ENCODE measurements around the gene CELA2A. TPM values are rescaled to one million over a fixed set of nuclear protein-coding genes. Genes with fewer than 3 reads are reported as not detected.

Gene CELA2A
- total and polyA plus RNA-seq, 9 of the 15 experiments (the other 6 are each of a cell fraction or from before 2014, with no cell fraction given), result 0.62 TPM; not detected in 8

DNA sequence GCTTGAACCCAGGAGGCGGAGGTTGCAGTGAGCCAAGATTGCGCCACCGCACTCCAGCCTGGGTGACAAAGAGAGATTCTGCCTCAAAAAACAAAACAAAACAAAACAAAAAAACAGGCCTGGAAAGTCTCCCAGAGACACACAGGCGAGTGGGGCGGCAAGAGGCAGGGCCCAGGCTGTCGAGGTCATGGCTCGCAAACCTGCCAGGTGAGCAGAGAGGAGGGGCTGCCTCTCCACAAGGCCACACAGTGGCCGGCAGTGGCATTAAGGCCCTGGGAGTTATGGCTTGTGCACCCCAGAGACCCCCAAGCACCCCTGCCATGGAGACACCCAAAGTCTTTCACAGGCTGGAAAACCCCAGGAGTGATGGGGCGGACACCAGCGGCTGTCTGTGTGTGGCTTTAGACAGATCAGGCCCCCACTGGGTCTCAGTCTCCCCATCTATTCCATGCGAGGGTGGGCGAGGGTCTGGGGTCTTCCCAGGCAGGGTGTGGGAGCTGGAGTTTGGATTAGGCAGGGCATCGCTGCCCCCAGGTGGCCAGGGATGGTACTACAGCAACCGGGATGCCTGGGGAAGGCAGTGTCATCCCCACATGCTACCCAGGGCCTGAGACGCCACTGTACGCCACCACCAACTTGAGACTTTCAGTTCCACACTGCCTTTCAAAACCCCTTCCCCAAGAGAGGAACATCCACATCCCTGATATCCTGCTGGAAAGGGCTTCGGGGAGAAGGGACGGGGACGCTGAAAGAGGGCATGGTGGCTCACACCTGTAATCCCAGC, 25.6 kb upstream of the CELA2A start (continued):
- TF ChIP-seq, protein P1, sequence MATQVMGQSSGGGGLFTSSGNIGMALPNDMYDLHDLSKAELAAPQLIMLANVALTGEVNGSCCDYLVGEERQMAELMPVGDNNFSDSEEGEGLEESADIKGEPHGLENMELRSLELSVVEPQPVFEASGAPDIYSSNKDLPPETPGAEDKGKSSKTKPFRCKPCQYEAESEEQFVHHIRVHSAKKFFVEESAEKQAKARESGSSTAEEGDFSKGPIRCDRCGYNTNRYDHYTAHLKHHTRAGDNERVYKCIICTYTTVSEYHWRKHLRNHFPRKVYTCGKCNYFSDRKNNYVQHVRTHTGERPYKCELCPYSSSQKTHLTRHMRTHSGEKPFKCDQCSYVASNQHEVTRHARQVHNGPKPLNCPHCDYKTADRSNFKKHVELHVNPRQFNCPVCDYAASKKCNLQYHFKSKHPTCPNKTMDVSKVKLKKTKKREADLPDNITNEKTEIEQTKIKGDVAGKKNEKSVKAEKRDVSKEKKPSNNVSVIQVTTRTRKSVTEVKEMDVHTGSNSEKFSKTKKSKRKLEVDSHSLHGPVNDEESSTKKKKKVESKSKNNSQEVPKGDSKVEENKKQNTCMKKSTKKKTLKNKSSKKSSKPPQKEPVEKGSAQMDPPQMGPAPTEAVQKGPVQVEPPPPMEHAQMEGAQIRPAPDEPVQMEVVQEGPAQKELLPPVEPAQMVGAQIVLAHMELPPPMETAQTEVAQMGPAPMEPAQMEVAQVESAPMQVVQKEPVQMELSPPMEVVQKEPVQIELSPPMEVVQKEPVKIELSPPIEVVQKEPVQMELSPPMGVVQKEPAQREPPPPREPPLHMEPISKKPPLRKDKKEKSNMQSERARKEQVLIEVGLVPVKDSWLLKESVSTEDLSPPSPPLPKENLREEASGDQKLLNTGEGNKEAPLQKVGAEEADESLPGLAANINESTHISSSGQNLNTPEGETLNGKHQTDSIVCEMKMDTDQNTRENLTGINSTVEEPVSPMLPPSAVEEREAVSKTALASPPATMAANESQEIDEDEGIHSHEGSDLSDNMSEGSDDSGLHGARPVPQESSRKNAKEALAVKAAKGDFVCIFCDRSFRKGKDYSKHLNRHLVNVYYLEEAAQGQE (IDR thresholded peaks at IDR 0.05; ENCODE audit: borderline replicate concordance), result peak; percentile 93
- TF ChIP-seq, protein P1 (CRISPR knock-in tag; IDR thresholded peaks at IDR 0.05; ENCODE audit: low read depth), result no peak
- TF ChIP-seq STAG1 (CRISPR knock-in tag; IDR thresholded peaks at IDR 0.05; ENCODE audit: borderline replicate concordance) (peak; percentile 96), MYNN (IDR thresholded peaks at IDR 0.05) (peak; percentile 79; the same call in 1 of the 2 replicates), MYNN (CRISPR knock-in tag; IDR thresholded peaks at IDR 0.05) (no peak), EGR1 (conservative IDR thresholded peaks at IDR 0.05) (0 out of 2 replicates have a peak, but pooled peaks have one; percentile 18), MAZ (CRISPR knock-in tag; conservative IDR thresholded peaks at IDR 0.05 in 1 of 2, IDR thresholded peaks at IDR 0.05 in 1 of 2) (peak in 1 of 2 experiments; percentile 53; a peak in 2 of 4 replicates), ZNF12 (CRISPR knock-in tag; IDR thresholded peaks at IDR 0.05) (0 out of 2 replicates have a peak, but pooled peaks have one; percentile 41), CC2D1A (IDR thresholded peaks at IDR 0.05) (peak; percentile 94), POLR2B (IDR thresholded peaks at IDR 0.05; ENCODE audit: low read depth, partially characterized antibody) (peak; percentile 35), MCM2 (IDR thresholded peaks at IDR 0.05; ENCODE audit: low read depth) (no peak), JUND (IDR thresholded peaks at IDR 0.05; ENCODE audit: borderline replicate concordance, low read depth, low read length) (peak; percentile 37; the same call in 1 of the 2 replicates), JUND (tag; IDR thresholded peaks at IDR 0.05; ENCODE audit: borderline replicate concordance, low read depth, low read length) (no peak; the same call in 2 of the 3 replicates), EP300 (IDR thresholded peaks at IDR 0.05; ENCODE audit: low read length) (no peak), POLR2G (IDR thresholded peaks at IDR 0.05; ENCODE audit: low read depth, low read length) (peak; percentile 61), SMC3 (conservative IDR thresholded peaks at IDR 0.05; ENCODE audit: insufficient read depth, low read depth, low read length) (peak; percentile 94)

Measured in K562 (cell line).